ENCODE measurements around the gene VEGFC.

DNA sequence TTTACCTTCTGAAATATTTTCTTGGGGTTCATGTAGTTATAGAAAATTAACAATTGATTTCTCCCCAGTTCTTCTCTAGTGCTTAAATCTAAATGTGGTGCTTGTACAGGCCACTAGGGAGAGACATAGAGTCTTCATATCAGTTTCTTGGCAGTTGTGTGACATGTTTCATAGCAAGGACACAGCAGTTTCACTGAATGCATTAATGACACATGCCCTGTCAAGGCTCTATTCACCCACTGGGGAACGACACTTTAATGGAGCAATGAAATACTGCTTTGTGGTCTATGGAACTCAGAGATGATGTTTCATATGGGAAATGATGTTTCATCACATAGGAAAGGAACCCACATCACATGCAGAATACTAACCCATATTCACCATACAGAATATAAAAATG, 2.8 kb downstream of the VEGFC start:
- TF ChIP-seq, protein P1, sequence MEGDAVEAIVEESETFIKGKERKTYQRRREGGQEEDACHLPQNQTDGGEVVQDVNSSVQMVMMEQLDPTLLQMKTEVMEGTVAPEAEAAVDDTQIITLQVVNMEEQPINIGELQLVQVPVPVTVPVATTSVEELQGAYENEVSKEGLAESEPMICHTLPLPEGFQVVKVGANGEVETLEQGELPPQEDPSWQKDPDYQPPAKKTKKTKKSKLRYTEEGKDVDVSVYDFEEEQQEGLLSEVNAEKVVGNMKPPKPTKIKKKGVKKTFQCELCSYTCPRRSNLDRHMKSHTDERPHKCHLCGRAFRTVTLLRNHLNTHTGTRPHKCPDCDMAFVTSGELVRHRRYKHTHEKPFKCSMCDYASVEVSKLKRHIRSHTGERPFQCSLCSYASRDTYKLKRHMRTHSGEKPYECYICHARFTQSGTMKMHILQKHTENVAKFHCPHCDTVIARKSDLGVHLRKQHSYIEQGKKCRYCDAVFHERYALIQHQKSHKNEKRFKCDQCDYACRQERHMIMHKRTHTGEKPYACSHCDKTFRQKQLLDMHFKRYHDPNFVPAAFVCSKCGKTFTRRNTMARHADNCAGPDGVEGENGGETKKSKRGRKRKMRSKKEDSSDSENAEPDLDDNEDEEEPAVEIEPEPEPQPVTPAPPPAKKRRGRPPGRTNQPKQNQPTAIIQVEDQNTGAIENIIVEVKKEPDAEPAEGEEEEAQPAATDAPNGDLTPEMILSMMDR (IDR thresholded peaks at IDR 0.05), result peak; percentile 69
- TF ChIP-seq EZH2 (IDR thresholded peaks at IDR 0.05), result no peak

All from neural progenitor cell (in vitro differentiated cells).